Hepatocyte (in vitro differentiated cells): ENCODE data around the gene HTR6.

Experiments
- EZH2 ChIP-seq: fragments of 200-600 bp; sonication (generic); IDR thresholded peaks from 2 replicates; pipeline ENCODE4 v1.6.1; 2016; ENCODE audit warnings: antibody characterized with exemption, mild to moderate bottlenecking, borderline replicate concordance
- TF ChIP-seq, protein P1 (sequence below): fragments of 200-600 bp; sonication (generic); IDR thresholded peaks from 2 replicates; pipeline ENCODE4 v1.5.1; 2016; ENCODE audit warnings: antibody characterized with exemption, mild to moderate bottlenecking; ENCODE audit not compliant: poor library complexity

GRCh38 chr1:19615438-19615837 lies 49.2 kb upstream of the HTR6 start:
- TF ChIP-seq, protein P1, sequence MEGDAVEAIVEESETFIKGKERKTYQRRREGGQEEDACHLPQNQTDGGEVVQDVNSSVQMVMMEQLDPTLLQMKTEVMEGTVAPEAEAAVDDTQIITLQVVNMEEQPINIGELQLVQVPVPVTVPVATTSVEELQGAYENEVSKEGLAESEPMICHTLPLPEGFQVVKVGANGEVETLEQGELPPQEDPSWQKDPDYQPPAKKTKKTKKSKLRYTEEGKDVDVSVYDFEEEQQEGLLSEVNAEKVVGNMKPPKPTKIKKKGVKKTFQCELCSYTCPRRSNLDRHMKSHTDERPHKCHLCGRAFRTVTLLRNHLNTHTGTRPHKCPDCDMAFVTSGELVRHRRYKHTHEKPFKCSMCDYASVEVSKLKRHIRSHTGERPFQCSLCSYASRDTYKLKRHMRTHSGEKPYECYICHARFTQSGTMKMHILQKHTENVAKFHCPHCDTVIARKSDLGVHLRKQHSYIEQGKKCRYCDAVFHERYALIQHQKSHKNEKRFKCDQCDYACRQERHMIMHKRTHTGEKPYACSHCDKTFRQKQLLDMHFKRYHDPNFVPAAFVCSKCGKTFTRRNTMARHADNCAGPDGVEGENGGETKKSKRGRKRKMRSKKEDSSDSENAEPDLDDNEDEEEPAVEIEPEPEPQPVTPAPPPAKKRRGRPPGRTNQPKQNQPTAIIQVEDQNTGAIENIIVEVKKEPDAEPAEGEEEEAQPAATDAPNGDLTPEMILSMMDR: no peak
- TF ChIP-seq EZH2: no peak
